Measurements from ENCODE around the gene ZNRF3.

DNA sequence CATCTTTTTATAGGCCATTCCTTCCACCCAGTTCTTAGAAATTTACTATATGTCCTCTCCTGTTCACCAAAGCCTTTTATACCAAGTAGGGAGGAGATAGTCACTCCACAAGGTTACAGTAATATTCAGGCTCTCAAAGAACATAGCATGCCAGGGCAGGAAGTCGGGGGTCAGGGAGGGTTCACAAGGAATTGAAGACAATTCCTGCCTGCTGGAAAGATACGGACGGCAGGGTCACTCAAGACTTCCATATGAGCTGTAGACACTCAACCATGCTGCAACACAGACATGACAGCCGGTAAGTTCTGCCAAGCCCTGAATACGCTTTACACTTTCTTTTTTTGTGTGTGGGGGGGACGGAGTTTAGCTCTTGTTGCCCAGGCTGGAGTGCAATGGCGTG is 177.6 kb downstream of the ZNRF3 start:
- TF ChIP-seq, protein P1, sequence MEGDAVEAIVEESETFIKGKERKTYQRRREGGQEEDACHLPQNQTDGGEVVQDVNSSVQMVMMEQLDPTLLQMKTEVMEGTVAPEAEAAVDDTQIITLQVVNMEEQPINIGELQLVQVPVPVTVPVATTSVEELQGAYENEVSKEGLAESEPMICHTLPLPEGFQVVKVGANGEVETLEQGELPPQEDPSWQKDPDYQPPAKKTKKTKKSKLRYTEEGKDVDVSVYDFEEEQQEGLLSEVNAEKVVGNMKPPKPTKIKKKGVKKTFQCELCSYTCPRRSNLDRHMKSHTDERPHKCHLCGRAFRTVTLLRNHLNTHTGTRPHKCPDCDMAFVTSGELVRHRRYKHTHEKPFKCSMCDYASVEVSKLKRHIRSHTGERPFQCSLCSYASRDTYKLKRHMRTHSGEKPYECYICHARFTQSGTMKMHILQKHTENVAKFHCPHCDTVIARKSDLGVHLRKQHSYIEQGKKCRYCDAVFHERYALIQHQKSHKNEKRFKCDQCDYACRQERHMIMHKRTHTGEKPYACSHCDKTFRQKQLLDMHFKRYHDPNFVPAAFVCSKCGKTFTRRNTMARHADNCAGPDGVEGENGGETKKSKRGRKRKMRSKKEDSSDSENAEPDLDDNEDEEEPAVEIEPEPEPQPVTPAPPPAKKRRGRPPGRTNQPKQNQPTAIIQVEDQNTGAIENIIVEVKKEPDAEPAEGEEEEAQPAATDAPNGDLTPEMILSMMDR (IDR thresholded peaks at IDR 0.05) = no peak
- TF ChIP-seq POLR2A (IDR thresholded peaks at IDR 0.05) = no peak
